Measurements from ENCODE around the gene PIK3CB.

The PIK3CB gene

GRCh38 chr3:138834596-138835396 is at the start of gene PIK3CB:
PIK3CB (minus strand) TSS chr3:138834928; CDS start chr3:138759343, 75,585 bp downstream.
- H3K27ac ChIP-seq, result peak within 1 kb of the TSS; percentile 94
- CTCF ChIA-PET, result interaction anchor here (0.7 to 1.3 kb wide), 4 partner anchors 47 to 555 kb away, joined by 3 to 6 read pairs (median 4); partner anchors contain the start of gene COPB2
- peak; percentile 83 for DNase-seq (ENCODE audit: low spot score)
- POLR2A ChIA-PET (ENCODE audit: low non-redundant PET), result interaction anchor here (0.6 to 0.7 kb wide), 2 partner anchors 81 to 90 kb away, joined by 3 to 4 read pairs; no protein-coding TSS in a partner anchor
- TF ChIP-seq CTCF (conservative IDR thresholded peaks at IDR 0.05; ENCODE audit: low read depth), result no peak

- no peak overlapping the region for H3K27ac ChIP-seq
- POLR2A ChIA-PET (ENCODE audit: low non-redundant PET), result interaction anchor here (0.5 kb wide), 1 partner anchor 24 kb away, joined by 4 read pairs; no protein-coding TSS in a partner anchor
- no peak for DNase-seq (ENCODE audit: low spot score)
These were observed 46.5 kb upstream of the PIK3CB start for GRCh38 chr3:138881233-138881632.

GRCh38 chr3:138879541-138880380 is 45.0 kb upstream of the PIK3CB start:
- DNase-seq (ENCODE audit: low spot score), result no peak
- ChIA-PET POLR2A (ENCODE audit: low non-redundant PET) (no interaction called here), CTCF (interaction anchor here (0.6 to 1.2 kb wide), 2 partner anchors 36 to 89 kb away, joined by 3 to 5 read pairs; no protein-coding TSS in a partner anchor)
- H3K27ac ChIP-seq, result no peak overlapping the region
- TF ChIP-seq CTCF (conservative IDR thresholded peaks at IDR 0.05; ENCODE audit: low read depth), result no peak

More at GRCh38 chr3:138881233-138881632, 46.5 kb upstream of the PIK3CB start:
- TF ChIP-seq CTCF (conservative IDR thresholded peaks at IDR 0.05; ENCODE audit: low read depth), result no peak
- CTCF ChIA-PET, result interaction anchor here (0.7 to 1.2 kb wide), 3 partner anchors 34 to 287 kb away, joined by 3 to 5 read pairs (median 3); partner anchors contain the start of genes CEP70 and PIK3CB

DNA sequence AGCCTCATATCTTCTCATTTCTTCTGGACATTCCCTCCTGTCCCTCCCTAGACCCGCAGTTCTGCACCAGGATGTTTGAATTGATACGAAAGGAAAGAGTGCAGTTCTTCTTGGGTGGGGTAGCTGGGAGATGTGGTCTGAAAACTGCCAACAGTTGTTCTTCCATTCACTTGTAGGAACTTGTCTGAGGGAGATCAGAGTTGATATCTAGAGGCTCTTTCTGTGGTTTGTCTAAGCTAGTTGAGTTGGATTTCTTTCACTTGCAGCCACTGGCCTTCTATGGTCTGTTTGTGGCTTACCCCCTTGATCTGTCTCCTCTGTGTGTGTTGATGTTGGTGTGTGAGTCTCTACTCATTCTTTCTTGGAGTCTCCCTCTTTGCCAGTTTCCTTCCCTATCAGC is 42.5 kb upstream of the PIK3CB start:
- no peak for DNase-seq (ENCODE audit: low spot score)
- ChIA-PET POLR2A (ENCODE audit: low non-redundant PET) (interaction anchor here (0.6 kb wide), 1 partner anchor 84 kb away, joined by 4 read pairs; no protein-coding TSS in a partner anchor), CTCF (interaction anchor here (0.7 kb wide), 2 partner anchors 39 to 85 kb away, joined by 4 to 5 read pairs; no protein-coding TSS in a partner anchor)
- H3K27ac ChIP-seq, result no peak overlapping the region
- no peak for TF ChIP-seq CTCF (conservative IDR thresholded peaks at IDR 0.05; ENCODE audit: low read depth)

DNA sequence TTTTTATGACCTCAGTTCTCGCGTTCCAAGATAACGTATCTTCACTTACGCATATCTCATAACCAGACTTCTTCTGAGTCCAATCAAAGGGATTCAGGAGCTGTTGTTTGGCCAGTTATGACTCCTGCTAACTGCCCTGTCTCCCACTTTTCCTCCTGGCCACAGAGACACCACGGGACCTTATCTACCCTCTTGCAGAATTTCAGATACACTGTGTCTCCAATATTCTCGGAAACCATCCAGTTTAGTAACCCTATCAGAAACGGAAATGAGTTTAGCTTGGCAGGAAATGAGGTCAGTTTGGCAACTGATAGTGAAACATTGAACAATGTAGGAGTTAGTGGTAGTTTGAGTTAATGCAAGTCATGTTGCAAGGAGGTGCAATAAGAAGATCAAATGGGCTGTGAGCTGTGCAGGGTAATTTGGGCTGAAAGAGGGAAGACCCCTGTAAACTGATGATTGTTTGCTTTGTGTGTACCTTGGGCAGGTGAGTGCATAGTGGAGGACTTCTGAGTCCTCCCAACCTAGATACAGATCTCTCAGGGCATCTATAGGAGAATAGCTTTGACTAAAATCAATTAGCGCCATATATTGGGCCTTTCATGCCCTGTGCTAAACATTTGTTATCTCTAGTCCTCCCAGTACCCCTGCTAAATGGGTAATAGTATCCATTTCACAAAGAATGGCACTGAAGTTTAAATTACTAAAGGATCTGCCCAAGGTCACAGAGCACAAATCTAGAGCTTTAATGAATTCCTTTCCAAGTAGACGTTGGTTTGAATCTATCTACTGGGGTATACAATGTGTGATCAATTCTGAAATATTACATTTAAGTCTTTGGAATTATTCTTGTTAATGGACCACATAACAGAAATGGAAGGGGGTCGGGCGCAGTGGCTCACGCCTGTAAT is 41.3 kb upstream of the PIK3CB start:
- no peak for TF ChIP-seq CTCF (conservative IDR thresholded peaks at IDR 0.05; ENCODE audit: low read depth)
- POLR2A ChIA-PET (ENCODE audit: low non-redundant PET), result interaction anchor here (0.7 kb wide), 1 partner anchor 14 kb away, joined by 5 read pairs; no protein-coding TSS in a partner anchor
- H3K27ac ChIP-seq, result no peak overlapping the region
- DNase-seq (ENCODE audit: low spot score), result no peak
- CTCF ChIA-PET, result no interaction called here

Data from RWPE1 (cell line).